Natural killer cell (primary cell): ENCODE data around the gene MEX3B. TPM values are rescaled to one million over a fixed set of nuclear protein-coding genes. Genes with fewer than 3 reads are reported as not detected.

Experiments used
- ATAC-seq, 3 donors: fragments of 150-1000 bp in 2 of 3; fragments of 200-7000 bp in 1 of 3; cut with Tn5 transposase; 1 replicate in 1 of 3; 2 replicates in 2 of 3; pipeline ENCODE4 v1.10.0; 2021; ENCODE audit warnings: mild to moderate bottlenecking in 2 of 3, moderate library complexity in 2 of 3
- DNase-seq, 2 donors: peaks; one replicate each; pipeline versions ENCODE4 v3.0.0 to v3.0.0-alpha.2; 2013 to 2021; ENCODE audit warnings: mixed read lengths in 1 of 2
- H3K27ac ChIP-seq: one replicate; pipeline ENCODE4 v1.5.1; 2013; ENCODE audit warnings: mild to moderate bottlenecking, low read length
- H3K27me3 ChIP-seq: one replicate; pipeline ENCODE4 v1.6.1; 2013; ENCODE audit warnings: low read length; ENCODE audit not compliant: control insufficient read depth, insufficient read depth
- H3K36me3 ChIP-seq: one replicate; pipeline ENCODE4 v1.6.1; 2013; ENCODE audit warnings: low read length; ENCODE audit not compliant: control insufficient read depth, insufficient read depth
- H3K4me1 ChIP-seq: one replicate; pipeline ENCODE4 v1.6.1; 2013; ENCODE audit warnings: low read length; ENCODE audit not compliant: control insufficient read depth, insufficient read depth
- H3K4me3 ChIP-seq: one replicate; pipeline ENCODE4 v1.5.1; 2013; ENCODE audit warnings: low read length
- H3K9me3 ChIP-seq: one replicate; pipeline ENCODE4 v1.6.1; 2013; ENCODE audit warnings: low read length; ENCODE audit not compliant: control insufficient read depth, insufficient read depth
- H3K27ac Mint-ChIP-seq, 2 donors: one replicate each; pipeline ENCODE4 v1.8.0; 2022; ENCODE audit warnings: mild to moderate bottlenecking in 2 of 2, mixed read lengths in 2 of 2, moderate library complexity in 1 of 2
- H3K27me3 Mint-ChIP-seq, 2 donors: one replicate each; pipeline ENCODE4 v1.8.0; 2022; ENCODE audit warnings: low read depth in 2 of 2, mixed read lengths in 2 of 2
- H3K36me3 Mint-ChIP-seq: one replicate; pipeline ENCODE4 v1.8.0; 2022; ENCODE audit warnings: mixed read lengths
- H3K4me1 Mint-ChIP-seq, 2 donors: one replicate each; pipeline ENCODE4 v1.8.0; 2022; ENCODE audit warnings: mixed read lengths in 2 of 2
- H3K4me3 Mint-ChIP-seq: one replicate; pipeline ENCODE4 v1.8.0; 2022; ENCODE audit warnings: mild to moderate bottlenecking, moderate library complexity, mixed read lengths
- H3K9me3 Mint-ChIP-seq, 2 donors: one replicate each; pipeline ENCODE4 v1.8.0; 2022; ENCODE audit warnings: mixed read lengths in 2 of 2
- CTCF ChIP-seq: fragments of 200-600 bp; IDR thresholded peaks from one replicate; pipeline ENCODE4 v1.8.0; 2022; ENCODE audit warnings: antibody characterized with exemption
- WGBS: methylation state at CpG from one replicate; pipeline ENCODE4 v1.1.7; 2013; ENCODE audit warnings: missing lambda C conversion rate; ENCODE audit not compliant: insufficient coverage; 5-methylcytosine and 5-hydroxymethylcytosine counted together
- intact Hi-C: fragments of 100-400 bp; cut with micrococcal nuclease; formaldehyde crosslinking; loops from one replicate; pipeline ENCODE4 v1.14.2; 2022
- total RNA-seq, 4 donors: library from RNA; stranded (reverse); fragments of 120-200 nt in 1 of 4; gene quantifications; one replicate each; pipeline versions ENCODE4 v1.2.3 to v1.2.4, GENCODE V29; 2013 to 2022

The MEX3B gene
- total RNA-seq, 3 donors from 2014 or later (not counting 1 experiment from before 2014, with no cell fraction given) = 1.4 to 2.4 (median 1.7) TPM

DNA sequence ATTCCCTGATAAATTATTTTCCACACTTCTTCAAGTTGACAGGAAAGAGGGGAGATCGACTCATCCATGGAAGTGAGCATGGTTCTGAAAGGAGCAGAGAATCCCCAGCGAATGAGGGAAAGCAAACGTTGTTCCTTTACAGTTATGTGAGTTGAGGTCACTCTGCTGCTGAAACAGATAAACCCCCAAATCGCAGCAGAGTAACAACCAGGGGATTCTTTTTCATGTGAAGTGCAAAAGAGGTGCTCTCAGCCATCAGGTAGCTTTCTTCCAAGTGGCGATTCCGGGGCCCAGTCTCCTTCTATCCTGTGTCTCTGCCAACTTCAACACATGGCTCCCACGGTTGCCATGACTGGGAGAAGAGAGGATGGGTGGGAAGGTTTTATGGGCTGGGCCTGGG, 28.2 kb downstream of the MEX3B start:
- no peak overlapping the region for H3K27ac ChIP-seq
- H3K4me1 ChIP-seq = no peaks in the 10 kb centered on the region
- H3K4me3 ChIP-seq = no peak overlapping the region
- no peaks in the 10 kb centered on the region for H3K27me3 ChIP-seq
- 58% methylated on average over 7 of the region's 7 CpGs for WGBS
- ATAC-seq (no peak), DNase-seq (no peak)
- no peaks in the 10 kb centered on the region for H3K36me3 Mint-ChIP-seq
- no peak overlapping the region for H3K4me3 Mint-ChIP-seq
- no peaks in the 10 kb centered on the region for H3K4me1 Mint-ChIP-seq
- intact Hi-C loops = no loop called here
- H3K27me3 Mint-ChIP-seq = peaks cover 23 to 38% of the 10 kb centered on the region in 2 donors
- TF ChIP-seq CTCF = no peak
- no peaks in the 10 kb centered on the region for H3K9me3 Mint-ChIP-seq
- no peaks in the 10 kb centered on the region for H3K36me3 ChIP-seq
- H3K9me3 ChIP-seq = no peaks in the 10 kb centered on the region
- H3K27ac Mint-ChIP-seq = no peak overlapping the region

DNA sequence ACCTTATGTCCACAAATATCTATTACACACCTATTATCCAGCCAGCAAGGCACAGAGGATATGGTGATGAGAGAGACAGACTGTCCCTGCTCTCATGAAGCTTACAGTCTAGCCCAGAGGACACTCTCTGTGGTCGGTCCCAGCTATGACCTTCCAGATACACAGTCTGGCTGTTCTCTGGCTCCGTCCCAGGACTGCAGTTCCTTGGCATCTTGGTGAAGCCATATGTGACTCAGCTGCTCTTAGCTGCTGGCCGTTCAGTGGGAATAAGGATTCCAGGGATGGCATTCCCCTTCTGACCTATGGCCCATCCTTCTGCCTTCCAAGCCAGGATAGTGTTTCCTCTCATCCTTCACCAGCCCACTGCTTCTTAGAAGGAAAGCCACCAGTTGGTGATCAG, 30.8 kb downstream of the MEX3B start:
- H3K27me3 Mint-ChIP-seq = peaks cover 25 to 30% of the 10 kb centered on the region in 2 donors
- H3K9me3 Mint-ChIP-seq = no peaks in the 10 kb centered on the region
- Histone ChIP-seq H3K9me3 (no peaks in the 10 kb centered on the region), H3K27ac (no peak overlapping the region), H3K4me1 (no peaks in the 10 kb centered on the region), H3K36me3 (no peaks in the 10 kb centered on the region), H3K27me3 (no peaks in the 10 kb centered on the region), H3K4me3 (no peak overlapping the region)
- ATAC-seq = no peak
- intact Hi-C loops = no loop called here
- no peak overlapping the region for H3K27ac Mint-ChIP-seq
- DNase-seq = no peak
- H3K36me3 Mint-ChIP-seq = no peaks in the 10 kb centered on the region
- WGBS = 90% methylated on average over 3 of the region's 3 CpGs
- H3K4me1 Mint-ChIP-seq = no peaks in the 10 kb centered on the region
- no peak for TF ChIP-seq CTCF
- H3K4me3 Mint-ChIP-seq = no peak overlapping the region

DNA sequence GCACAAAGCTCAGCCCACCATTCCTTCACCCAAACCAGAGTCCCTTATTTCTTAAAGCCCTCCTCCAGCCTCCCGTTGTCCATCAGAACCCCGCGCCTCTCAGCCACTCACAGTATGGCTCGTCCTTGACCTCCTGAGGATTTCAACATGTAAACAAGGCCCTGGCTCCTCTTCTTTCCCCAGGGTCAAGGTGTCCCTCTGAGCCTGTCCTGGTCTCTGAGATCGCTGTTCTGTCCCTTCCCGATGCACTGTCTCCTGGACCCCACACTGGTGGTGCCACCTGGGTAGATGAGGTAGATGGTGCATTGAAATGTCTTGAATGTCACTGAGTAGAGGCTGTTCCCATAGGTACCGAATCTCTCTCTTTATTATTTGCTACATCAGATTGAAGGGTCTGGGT, 32.9 kb downstream of the MEX3B start:
- Mint-ChIP-seq H3K9me3 (no peaks in the 10 kb centered on the region), H3K27ac (no peak overlapping the region), H3K4me1 (no peaks in the 10 kb centered on the region), H3K4me3 (no peak overlapping the region), H3K27me3 (peaks cover 29 to 41% of the 10 kb centered on the region in 2 donors), H3K36me3 (no peaks in the 10 kb centered on the region)
- intact Hi-C loops = no loop called here
- no peaks in the 10 kb centered on the region for H3K27me3 ChIP-seq
- no peak overlapping the region for H3K27ac ChIP-seq
- no peak overlapping the region for H3K4me3 ChIP-seq
- no peak for TF ChIP-seq CTCF
- H3K36me3 ChIP-seq = no peaks in the 10 kb centered on the region
- no peaks in the 10 kb centered on the region for H3K9me3 ChIP-seq
- H3K4me1 ChIP-seq = no peaks in the 10 kb centered on the region
- 92% methylated on average over 7 of the region's 7 CpGs for whole genome bisulfite sequencing
- ATAC-seq = no peak
- DNase-seq = no peak

DNA sequence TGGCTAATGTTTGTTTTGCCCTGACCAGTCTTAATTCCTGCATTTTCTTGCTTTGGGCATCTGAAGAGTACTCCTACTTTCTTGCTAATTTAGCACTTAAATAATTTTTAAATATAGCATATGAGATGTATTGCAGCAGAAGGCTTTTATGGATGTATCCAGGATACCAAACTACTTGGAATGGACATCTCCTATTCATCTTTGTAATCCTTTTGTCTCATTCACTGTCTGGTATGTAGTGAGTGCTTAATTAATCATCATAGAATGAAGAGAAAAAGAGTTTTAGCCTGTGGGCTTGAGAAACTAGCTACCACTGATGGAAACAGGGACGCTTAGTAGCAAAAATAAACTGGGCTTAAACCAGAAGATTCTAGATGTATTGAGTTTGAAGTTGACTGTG, 40.6 kb downstream of the MEX3B start:
- Mint-ChIP-seq H3K4me1 (no peaks in the 10 kb centered on the region), H3K36me3 (no peaks in the 10 kb centered on the region), H3K4me3 (no peak overlapping the region), H3K9me3 (no peaks in the 10 kb centered on the region), H3K27ac (no peak overlapping the region), H3K27me3 (peaks cover 13 to 17% of the 10 kb centered on the region in 2 donors)
- TF ChIP-seq CTCF = no peak
- Histone ChIP-seq H3K4me3 (no peak overlapping the region), H3K27ac (no peak overlapping the region), H3K36me3 (no peaks in the 10 kb centered on the region), H3K9me3 (no peaks in the 10 kb centered on the region), H3K27me3 (no peaks in the 10 kb centered on the region), H3K4me1 (no peaks in the 10 kb centered on the region)
- ATAC-seq (no peak), DNase-seq (no peak)
- 84% methylated on average over 1 of the region's 1 CpG for WGBS
- intact Hi-C loops = no loop called here
